Suprapubic skin (tissue), 4 donors: ENCODE results near the gene GRB10. TPM values are rescaled to one million over a fixed set of nuclear protein-coding genes. Genes with fewer than 3 reads are reported as not detected.

Source experiments
- DNase-seq, 2 donors: peaks; one replicate each; pipeline ENCODE4 v3.0.0-alpha.2; 2019; ENCODE audit warnings: low spot score in 2 of 2
- H3K27ac ChIP-seq: fragments of 200-600 bp; sonication (generic); one replicate; pipeline ENCODE4 v1.5.1; 2019
- H3K27me3 ChIP-seq: fragments of 200-600 bp; sonication (generic); one replicate; pipeline ENCODE4 v1.5.1; 2019
- H3K36me3 ChIP-seq: fragments of 200-600 bp; sonication (generic); one replicate; pipeline ENCODE4 v1.5.1; 2019
- H3K4me1 ChIP-seq: fragments of 200-600 bp; sonication (generic); one replicate; pipeline ENCODE4 v1.5.1; 2019
- H3K4me3 ChIP-seq: fragments of 200-600 bp; sonication (generic); one replicate; pipeline ENCODE4 v1.5.1; 2019; ENCODE audit warnings: mild to moderate bottlenecking
- H3K9me3 ChIP-seq: fragments of 200-600 bp; sonication (generic); one replicate; pipeline ENCODE4 v1.5.1; 2019
- EP300 ChIP-seq: sonication (generic); formaldehyde crosslinking; IDR thresholded peaks from one replicate; pipeline ENCODE4 v1.6.1; 2017; ENCODE audit warnings: antibody characterized with exemption
- POLR2A ChIP-seq, 2 donors: fragments of 450-650 bp; IDR thresholded peaks; one replicate each; pipeline ENCODE4 v1.6.1; 2017; ENCODE audit warnings: antibody characterized with exemption in 2 of 2, mild to moderate bottlenecking in 2 of 2, moderate library complexity in 2 of 2
- POLR2AphosphoS5 ChIP-seq, 3 donors: sonication (generic); formaldehyde crosslinking; IDR thresholded peaks; one replicate each; pipeline ENCODE4 v1.6.1; 2017; ENCODE audit warnings: antibody characterized with exemption in 3 of 3
- WGBS: methylation state at CpG from one replicate; pipeline ENCODE4 v1.1.5; 2018; 5-methylcytosine and 5-hydroxymethylcytosine counted together
- total RNA-seq, 4 donors: library from RNA; depleted of rRNA; stranded (reverse); fragments of >200 nt; gene quantifications; one replicate each; pipeline ENCODE4 v1.1.0, GENCODE V29; 2016
- TF ChIP-seq, protein P1 (sequence below), 2 donors: fragments of 200-600 bp in 1 of 2; fragments of 450-650 bp in 1 of 2; sonication (generic) in 1 of 2; IDR thresholded peaks; one replicate each; pipeline ENCODE4 v1.5.1; 2016 to 2019; ENCODE audit warnings: antibody characterized with exemption in 2 of 2, mild to moderate bottlenecking in 1 of 2, moderate library complexity in 1 of 2

GRB10 gene
- total RNA-seq, 4 donors from 2014 or later, result 7.8 to 56.2 (median 11.5) TPM

DNA sequence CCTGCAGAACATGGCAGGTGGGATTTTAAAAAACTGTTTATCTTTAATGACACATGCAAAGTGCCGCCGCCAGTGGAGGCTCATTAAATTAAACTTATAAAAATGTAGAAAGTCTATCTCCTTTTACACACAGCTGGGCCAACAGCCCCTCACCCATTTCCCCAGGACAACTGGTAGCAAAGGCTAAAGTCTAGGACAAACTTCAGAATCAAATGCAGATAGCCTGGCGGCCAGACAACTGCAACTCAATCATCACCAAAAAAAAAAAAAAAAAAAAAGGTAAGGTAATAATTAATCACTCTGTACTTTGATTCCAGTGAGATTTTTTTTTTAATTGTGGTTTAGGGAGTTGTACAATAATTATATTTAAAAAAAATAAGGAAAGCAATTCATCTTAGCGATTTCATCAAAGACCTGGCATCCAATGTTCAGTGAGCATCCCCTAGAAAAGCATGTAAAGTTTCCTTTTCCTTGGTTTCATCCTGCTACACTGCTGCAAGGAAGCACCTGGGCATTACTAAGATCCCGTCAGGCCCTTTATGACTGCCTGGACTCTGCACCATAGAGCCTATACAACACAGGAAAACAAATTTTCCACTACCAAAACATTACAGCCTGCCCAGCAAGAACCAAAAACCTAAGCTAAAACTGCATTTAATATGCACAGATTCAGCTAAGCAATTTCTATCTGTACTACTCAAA lies 98.5 kb downstream of the GRB10 start:
- H3K9me3 ChIP-seq, result no peaks in the 10 kb centered on the region
- WGBS, result 83% methylated on average over 5 of the region's 5 CpGs
- H3K27me3 ChIP-seq, result no peaks in the 10 kb centered on the region
- no peak overlapping the region for H3K27ac ChIP-seq
- peaks cover 17% of the 10 kb centered on the region for H3K4me1 ChIP-seq
- no peak overlapping the region for H3K4me3 ChIP-seq
- no peak for DNase-seq
- TF ChIP-seq POLR2A (IDR thresholded peaks at IDR 0.05) (no peak), EP300 (no peak), POLR2AphosphoS5 (IDR thresholded peaks at IDR 0.05) (no peak)
- TF ChIP-seq, protein P1, sequence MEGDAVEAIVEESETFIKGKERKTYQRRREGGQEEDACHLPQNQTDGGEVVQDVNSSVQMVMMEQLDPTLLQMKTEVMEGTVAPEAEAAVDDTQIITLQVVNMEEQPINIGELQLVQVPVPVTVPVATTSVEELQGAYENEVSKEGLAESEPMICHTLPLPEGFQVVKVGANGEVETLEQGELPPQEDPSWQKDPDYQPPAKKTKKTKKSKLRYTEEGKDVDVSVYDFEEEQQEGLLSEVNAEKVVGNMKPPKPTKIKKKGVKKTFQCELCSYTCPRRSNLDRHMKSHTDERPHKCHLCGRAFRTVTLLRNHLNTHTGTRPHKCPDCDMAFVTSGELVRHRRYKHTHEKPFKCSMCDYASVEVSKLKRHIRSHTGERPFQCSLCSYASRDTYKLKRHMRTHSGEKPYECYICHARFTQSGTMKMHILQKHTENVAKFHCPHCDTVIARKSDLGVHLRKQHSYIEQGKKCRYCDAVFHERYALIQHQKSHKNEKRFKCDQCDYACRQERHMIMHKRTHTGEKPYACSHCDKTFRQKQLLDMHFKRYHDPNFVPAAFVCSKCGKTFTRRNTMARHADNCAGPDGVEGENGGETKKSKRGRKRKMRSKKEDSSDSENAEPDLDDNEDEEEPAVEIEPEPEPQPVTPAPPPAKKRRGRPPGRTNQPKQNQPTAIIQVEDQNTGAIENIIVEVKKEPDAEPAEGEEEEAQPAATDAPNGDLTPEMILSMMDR (IDR thresholded peaks at IDR 0.05), result no peak
- peaks cover 10% of the 10 kb centered on the region for H3K36me3 ChIP-seq

DNA sequence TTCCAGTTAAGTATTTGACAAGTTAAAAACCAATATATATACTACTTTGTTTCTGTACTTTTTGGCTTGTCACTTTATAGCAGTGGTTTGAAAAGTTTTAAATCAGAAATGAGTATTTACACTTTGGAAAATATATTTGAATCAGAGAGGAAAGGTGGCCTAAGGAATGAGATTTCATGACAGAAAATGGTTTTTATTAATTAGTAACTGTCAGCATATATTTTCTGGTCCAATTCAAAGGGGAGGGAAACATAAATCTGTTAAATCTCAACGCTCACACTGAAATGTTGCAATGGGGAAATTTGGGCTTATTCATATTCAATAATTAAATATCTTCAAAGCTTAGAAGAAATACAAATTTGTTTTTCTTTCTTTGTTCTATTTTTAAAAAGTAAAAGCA lies 100.1 kb downstream of the GRB10 start:
- Histone ChIP-seq H3K36me3 (peaks cover 5% of the 10 kb centered on the region), H3K27me3 (no peaks in the 10 kb centered on the region), H3K4me3 (no peak overlapping the region), H3K4me1 (peaks cover 17% of the 10 kb centered on the region), H3K9me3 (no peaks in the 10 kb centered on the region), H3K27ac (no peak overlapping the region)
- TF ChIP-seq, protein P1 (IDR thresholded peaks at IDR 0.05), result no peak
- TF ChIP-seq EP300 (no peak), POLR2A (IDR thresholded peaks at IDR 0.05) (no peak), POLR2AphosphoS5 (IDR thresholded peaks at IDR 0.05) (no peak)
- no peak for DNase-seq
- 98% methylated on average over 1 of the region's 1 CpG for WGBS

DNA sequence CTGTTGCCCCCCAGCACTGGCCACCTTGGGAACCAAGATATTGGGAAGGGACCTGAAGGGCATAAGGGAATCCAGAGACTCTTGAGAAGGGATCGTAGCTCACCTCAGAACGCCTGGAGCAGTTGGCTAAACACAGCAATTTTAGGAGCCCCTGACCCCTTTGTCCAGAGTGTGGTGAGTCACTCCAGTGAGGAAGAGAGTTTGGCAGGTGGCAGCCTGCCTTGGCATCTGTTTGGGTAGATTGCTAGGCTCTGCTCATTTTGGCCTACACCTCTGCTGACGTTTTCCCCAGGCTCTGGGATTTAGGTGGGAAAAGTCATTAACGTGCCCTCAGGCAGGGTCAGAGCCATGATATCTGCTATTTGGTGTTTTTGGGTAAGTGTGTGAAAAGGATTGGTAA lies 100.6 kb downstream of the GRB10 start:
- TF ChIP-seq EP300 (no peak), POLR2A (IDR thresholded peaks at IDR 0.05) (no peak), POLR2AphosphoS5 (IDR thresholded peaks at IDR 0.05) (no peak)
- TF ChIP-seq, protein P1 (IDR thresholded peaks at IDR 0.05), result no peak
- Histone ChIP-seq H3K4me3 (no peak overlapping the region), H3K27me3 (no peaks in the 10 kb centered on the region), H3K36me3 (peaks cover 1% of the 10 kb centered on the region), H3K4me1 (peaks cover 20% of the 10 kb centered on the region), H3K27ac (no peak overlapping the region), H3K9me3 (no peaks in the 10 kb centered on the region)
- WGBS, result 37% methylated on average over 4 of the region's 4 CpGs
- DNase-seq, result no peak

DNA sequence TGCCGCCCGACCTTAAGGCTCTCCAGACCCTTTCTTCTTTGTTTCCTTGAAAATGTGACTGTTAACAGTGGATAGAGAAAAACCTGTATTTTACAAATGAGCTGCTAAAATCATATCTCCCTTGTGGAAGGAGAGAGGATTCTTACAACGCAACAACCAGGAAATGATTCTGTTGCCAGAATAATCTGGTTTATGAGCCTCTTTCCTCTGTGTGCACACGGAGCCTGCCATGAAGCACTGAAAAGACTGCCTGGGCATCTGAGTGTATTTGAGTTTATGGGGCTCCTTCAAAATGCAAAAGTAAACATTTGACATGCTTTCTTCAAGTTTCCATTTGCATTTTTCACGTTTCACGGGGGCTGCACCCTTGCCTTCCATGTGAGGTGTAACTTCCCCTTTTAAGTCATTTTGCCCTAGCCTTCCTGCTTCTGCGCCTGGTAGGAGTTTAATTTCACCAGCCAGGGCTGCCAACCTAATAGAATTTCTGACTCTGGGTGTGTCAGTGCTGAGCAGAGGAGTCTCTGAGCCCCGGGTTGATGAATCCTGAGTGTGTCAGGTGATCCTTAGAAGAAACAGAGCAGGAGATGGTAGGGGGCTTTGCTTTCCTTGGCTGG lies 101.2 kb downstream of the GRB10 start:
- 53% methylated on average over 8 of the region's 8 CpGs for WGBS
- Histone ChIP-seq H3K27me3 (no peaks in the 10 kb centered on the region), H3K36me3 (no peaks in the 10 kb centered on the region), H3K4me1 (peaks cover 26% of the 10 kb centered on the region), H3K27ac (no peak overlapping the region), H3K9me3 (no peaks in the 10 kb centered on the region), H3K4me3 (no peak overlapping the region)
- no peak for DNase-seq
- TF ChIP-seq, protein P1 (IDR thresholded peaks at IDR 0.05), result no peak
- TF ChIP-seq POLR2AphosphoS5 (IDR thresholded peaks at IDR 0.05), result no peak
- no peak for TF ChIP-seq EP300
- no peak for TF ChIP-seq POLR2A (IDR thresholded peaks at IDR 0.05)

DNA sequence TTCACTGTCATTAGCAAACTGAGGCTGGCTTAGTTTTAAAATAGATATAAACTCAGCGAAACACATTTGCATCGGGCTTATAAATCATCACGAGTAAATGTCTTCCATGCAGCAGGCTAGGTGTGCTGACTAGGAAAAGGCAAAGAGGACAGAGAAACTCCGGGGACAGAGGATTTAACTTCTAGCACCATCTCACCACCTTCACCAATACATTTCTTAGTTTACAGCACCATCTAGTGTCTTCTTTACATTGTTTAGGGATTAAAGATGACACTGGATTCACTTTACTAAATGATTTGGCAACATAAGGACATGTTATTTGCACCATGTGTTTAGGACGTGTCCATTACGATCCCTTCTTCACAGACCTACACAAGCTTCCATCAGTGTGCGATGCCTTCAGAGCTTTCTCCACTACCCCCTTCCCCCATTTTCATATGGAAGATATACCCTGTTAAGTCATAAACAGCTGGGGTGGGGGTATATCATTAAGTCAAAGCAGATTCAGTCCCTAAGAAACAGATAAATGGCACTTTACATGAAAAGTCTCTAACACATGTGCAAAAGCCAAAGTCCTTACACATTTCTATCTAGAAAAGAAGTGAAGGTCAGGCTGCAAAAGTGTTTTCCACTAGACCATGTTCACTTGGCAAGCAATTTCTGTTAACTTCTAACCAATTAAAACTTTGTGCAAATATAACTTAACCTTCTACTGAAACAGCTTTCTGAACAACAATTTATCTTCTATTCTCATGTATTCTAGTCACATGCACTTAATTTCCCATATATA lies 103.3 kb downstream of the GRB10 start:
- Histone ChIP-seq H3K4me1 (peaks cover 29% of the 10 kb centered on the region), H3K36me3 (peaks cover under 1% of the 10 kb centered on the region), H3K27me3 (no peaks in the 10 kb centered on the region), H3K27ac (no peak overlapping the region), H3K9me3 (no peaks in the 10 kb centered on the region), H3K4me3 (no peak overlapping the region)
- no peak for DNase-seq
- TF ChIP-seq POLR2AphosphoS5 (IDR thresholded peaks at IDR 0.05) (no peak), EP300 (no peak), POLR2A (IDR thresholded peaks at IDR 0.05) (no peak)
- TF ChIP-seq, protein P1 (IDR thresholded peaks at IDR 0.05), result no peak
- 39% methylated on average over 7 of the region's 7 CpGs for WGBS
